GM23338 (cell line): ENCODE data around the gene HGFAC.

Experiments used
- CREB1 ChIP-seq: fragments of 250-450 bp; sonication (Bioruptor Pico); IDR thresholded peaks from 2 replicates; pipeline ENCODE4 v1.5.0; 2020; ENCODE audit warnings: low read depth, mild to moderate bottlenecking, moderate library complexity
- EZH2 ChIP-seq: fragments of 200-600 bp; sonication (generic); IDR thresholded peaks from one replicate; pipeline ENCODE4 v1.8.0; 2017; ENCODE audit warnings: antibody characterized with exemption, mild to moderate bottlenecking, low read depth; ENCODE audit not compliant: unreplicated experiment
- EZH2phosphoT487 ChIP-seq: fragments of 200-600 bp; sonication (generic); IDR thresholded peaks from one replicate; pipeline ENCODE4 v1.8.1; 2018; ENCODE audit warnings: antibody characterized with exemption; ENCODE audit not compliant: unreplicated experiment
- JUNB ChIP-seq: IDR thresholded peaks from one replicate; pipeline ENCODE4 v1.6.1; 2016; ENCODE audit warnings: antibody characterized with exemption; ENCODE audit not compliant: unreplicated experiment
- POLR2AphosphoS5 ChIP-seq: IDR thresholded peaks from 2 replicates; pipeline ENCODE4 v1.6.1; 2016; ENCODE audit warnings: antibody characterized with exemption, low read depth
- STAT1 ChIP-seq: IDR thresholded peaks from one replicate; pipeline ENCODE4 v1.6.1; 2016; ENCODE audit warnings: antibody characterized with exemption; ENCODE audit not compliant: unreplicated experiment
- ZNF331 ChIP-seq: fragments of 250-450 bp; sonication (Bioruptor Pico); IDR thresholded peaks from 2 replicates; pipeline ENCODE4 v1.5.0; 2020; ENCODE audit warnings: low read depth, mild to moderate bottlenecking, moderate library complexity
- TF ChIP-seq, protein P1 (sequence below), 2 experiments: fragments of 200-600 bp in 1 of 2; sonication (generic) in 1 of 2; conservative IDR thresholded peaks; 2 replicates each; pipeline versions ENCODE4 v1.5.1 to v1.6.1; 2016 to 2017; ENCODE audit warnings: antibody characterized with exemption in 2 of 2, low read depth in 2 of 2, mild to moderate bottlenecking in 2 of 2, moderate library complexity in 1 of 2
- TF ChIP-seq, protein P2 (sequence below): IDR thresholded peaks from 2 replicates; pipeline ENCODE4 v1.6.1; 2016; ENCODE audit warnings: antibody characterized with exemption
- TF ChIP-seq, protein P3 (sequence below): IDR thresholded peaks from one replicate; pipeline ENCODE4 v1.6.1; 2018; ENCODE audit warnings: antibody characterized with exemption; ENCODE audit not compliant: unreplicated experiment

DNA sequence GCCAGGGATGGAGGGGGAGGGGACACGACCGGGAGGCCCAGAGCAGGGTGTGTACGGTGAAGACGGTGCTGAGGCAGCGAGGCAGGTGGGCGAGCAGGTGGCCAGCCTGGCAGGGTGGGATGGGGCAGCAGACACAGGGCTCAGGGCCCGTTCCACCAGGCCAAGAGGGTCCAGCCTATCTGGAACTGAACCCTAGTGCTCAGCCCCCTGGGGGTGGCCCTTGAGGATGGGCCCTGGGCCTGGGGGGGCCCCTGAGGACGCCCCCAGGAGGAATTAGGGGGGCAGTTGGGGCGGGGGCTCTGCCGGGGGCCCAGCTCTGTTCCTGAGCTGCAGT, 3.0 kb upstream of the HGFAC start:
- TF ChIP-seq, protein P1, sequence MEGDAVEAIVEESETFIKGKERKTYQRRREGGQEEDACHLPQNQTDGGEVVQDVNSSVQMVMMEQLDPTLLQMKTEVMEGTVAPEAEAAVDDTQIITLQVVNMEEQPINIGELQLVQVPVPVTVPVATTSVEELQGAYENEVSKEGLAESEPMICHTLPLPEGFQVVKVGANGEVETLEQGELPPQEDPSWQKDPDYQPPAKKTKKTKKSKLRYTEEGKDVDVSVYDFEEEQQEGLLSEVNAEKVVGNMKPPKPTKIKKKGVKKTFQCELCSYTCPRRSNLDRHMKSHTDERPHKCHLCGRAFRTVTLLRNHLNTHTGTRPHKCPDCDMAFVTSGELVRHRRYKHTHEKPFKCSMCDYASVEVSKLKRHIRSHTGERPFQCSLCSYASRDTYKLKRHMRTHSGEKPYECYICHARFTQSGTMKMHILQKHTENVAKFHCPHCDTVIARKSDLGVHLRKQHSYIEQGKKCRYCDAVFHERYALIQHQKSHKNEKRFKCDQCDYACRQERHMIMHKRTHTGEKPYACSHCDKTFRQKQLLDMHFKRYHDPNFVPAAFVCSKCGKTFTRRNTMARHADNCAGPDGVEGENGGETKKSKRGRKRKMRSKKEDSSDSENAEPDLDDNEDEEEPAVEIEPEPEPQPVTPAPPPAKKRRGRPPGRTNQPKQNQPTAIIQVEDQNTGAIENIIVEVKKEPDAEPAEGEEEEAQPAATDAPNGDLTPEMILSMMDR (conservative IDR thresholded peaks at IDR 0.05; ENCODE audit: low read depth in 2 of 2) = no peak
- TF ChIP-seq CREB1 (CRISPR knock-in tag) = no peak
- TF ChIP-seq, protein P2, sequence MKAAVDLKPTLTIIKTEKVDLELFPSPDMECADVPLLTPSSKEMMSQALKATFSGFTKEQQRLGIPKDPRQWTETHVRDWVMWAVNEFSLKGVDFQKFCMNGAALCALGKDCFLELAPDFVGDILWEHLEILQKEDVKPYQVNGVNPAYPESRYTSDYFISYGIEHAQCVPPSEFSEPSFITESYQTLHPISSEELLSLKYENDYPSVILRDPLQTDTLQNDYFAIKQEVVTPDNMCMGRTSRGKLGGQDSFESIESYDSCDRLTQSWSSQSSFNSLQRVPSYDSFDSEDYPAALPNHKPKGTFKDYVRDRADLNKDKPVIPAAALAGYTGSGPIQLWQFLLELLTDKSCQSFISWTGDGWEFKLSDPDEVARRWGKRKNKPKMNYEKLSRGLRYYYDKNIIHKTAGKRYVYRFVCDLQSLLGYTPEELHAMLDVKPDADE = no peak
- TF ChIP-seq EZH2phosphoT487 = no peak
- TF ChIP-seq, protein P3, sequence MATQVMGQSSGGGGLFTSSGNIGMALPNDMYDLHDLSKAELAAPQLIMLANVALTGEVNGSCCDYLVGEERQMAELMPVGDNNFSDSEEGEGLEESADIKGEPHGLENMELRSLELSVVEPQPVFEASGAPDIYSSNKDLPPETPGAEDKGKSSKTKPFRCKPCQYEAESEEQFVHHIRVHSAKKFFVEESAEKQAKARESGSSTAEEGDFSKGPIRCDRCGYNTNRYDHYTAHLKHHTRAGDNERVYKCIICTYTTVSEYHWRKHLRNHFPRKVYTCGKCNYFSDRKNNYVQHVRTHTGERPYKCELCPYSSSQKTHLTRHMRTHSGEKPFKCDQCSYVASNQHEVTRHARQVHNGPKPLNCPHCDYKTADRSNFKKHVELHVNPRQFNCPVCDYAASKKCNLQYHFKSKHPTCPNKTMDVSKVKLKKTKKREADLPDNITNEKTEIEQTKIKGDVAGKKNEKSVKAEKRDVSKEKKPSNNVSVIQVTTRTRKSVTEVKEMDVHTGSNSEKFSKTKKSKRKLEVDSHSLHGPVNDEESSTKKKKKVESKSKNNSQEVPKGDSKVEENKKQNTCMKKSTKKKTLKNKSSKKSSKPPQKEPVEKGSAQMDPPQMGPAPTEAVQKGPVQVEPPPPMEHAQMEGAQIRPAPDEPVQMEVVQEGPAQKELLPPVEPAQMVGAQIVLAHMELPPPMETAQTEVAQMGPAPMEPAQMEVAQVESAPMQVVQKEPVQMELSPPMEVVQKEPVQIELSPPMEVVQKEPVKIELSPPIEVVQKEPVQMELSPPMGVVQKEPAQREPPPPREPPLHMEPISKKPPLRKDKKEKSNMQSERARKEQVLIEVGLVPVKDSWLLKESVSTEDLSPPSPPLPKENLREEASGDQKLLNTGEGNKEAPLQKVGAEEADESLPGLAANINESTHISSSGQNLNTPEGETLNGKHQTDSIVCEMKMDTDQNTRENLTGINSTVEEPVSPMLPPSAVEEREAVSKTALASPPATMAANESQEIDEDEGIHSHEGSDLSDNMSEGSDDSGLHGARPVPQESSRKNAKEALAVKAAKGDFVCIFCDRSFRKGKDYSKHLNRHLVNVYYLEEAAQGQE = no peak
- TF ChIP-seq EZH2 = no peak
- no peak for TF ChIP-seq POLR2AphosphoS5
- no peak for TF ChIP-seq STAT1
- TF ChIP-seq ZNF331 (CRISPR knock-in tag) = no peak
- TF ChIP-seq JUNB = no peak
